Subcutaneous abdominal adipose tissue (tissue), 5 donors: ENCODE data around the gene KCNJ6.
"Not testable (repeated sequence)": the region's sequence is repeated elsewhere in the genome, so short reads cannot be mapped to it uniquely, and the experiment has no call there.

ENCODE experiments used
- H3K27ac ChIP-seq: one replicate; pipeline ENCODE4 v1.7.0; 2013; ENCODE audit warnings: low read depth, mild to moderate bottlenecking, inconsistent platforms, low read length, moderate library complexity
- H3K27me3 ChIP-seq, 5 donors: one replicate each; pipeline ENCODE4 v1.7.0; 2013; ENCODE audit warnings: low read length in 5 of 5, inconsistent platforms in 1 of 5; ENCODE audit not compliant: control insufficient read depth in 5 of 5, insufficient read depth in 4 of 5
- H3K36me3 ChIP-seq, 5 donors: one replicate each; pipeline ENCODE4 v1.7.0; 2013; ENCODE audit warnings: low read length in 5 of 5; ENCODE audit not compliant: control insufficient read depth in 5 of 5, insufficient read depth in 5 of 5
- H3K4me1 ChIP-seq, 5 donors: one replicate each; pipeline ENCODE4 v1.7.0; 2013; ENCODE audit warnings: low read length in 5 of 5, mild to moderate bottlenecking in 3 of 5, moderate library complexity in 1 of 5; ENCODE audit not compliant: control insufficient read depth in 5 of 5, insufficient read depth in 5 of 5
- H3K4me3 ChIP-seq, 5 donors: one replicate each; pipeline ENCODE4 v1.7.0; 2013; ENCODE audit warnings: low read length in 5 of 5, low read depth in 1 of 5
- H3K9ac ChIP-seq, 5 donors: one replicate each; pipeline ENCODE4 v1.7.0; 2013; ENCODE audit warnings: low read length in 5 of 5, mild to moderate bottlenecking in 4 of 5, moderate library complexity in 3 of 5
- H3K9me3 ChIP-seq, 5 donors: one replicate each; pipeline ENCODE4 v1.7.0; 2013; ENCODE audit warnings: low read length in 5 of 5; ENCODE audit not compliant: control insufficient read depth in 5 of 5
- donor health status: healthy.
- donor health status: healthy.
- donor health status: healthy.
- donor health status: healthy.
- donor health status: healthy.

KCNJ6 gene

DNA sequence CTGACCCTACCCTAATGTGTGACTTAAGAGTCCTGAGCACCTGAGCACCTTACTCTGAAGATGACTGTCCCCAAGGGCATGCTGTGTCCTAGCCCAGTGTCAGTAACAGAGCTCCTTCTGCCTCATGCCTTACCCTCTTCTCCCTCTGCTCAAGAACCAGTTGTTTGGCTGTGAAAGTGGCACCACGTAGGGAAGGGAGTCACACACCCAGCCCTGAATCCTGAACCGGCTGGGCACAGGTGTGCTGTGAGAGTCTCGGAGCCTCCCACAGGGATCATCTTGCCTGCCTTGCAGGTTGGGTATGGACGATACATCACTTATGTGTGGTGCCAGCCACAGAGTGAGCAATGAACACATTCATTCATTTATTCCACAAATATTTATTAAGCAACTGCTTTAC lies 329.1 kb downstream of the KCNJ6 start:
- no peak overlapping the region for H3K4me3 ChIP-seq
- H3K9ac ChIP-seq = no peak overlapping the region
- no peaks in the 10 kb centered on the region for H3K9me3 ChIP-seq
- H3K36me3 ChIP-seq = no peaks in the 10 kb centered on the region
- no peak overlapping the region for H3K27ac ChIP-seq
- peaks cover 0 to 4% (median 0%) of the 10 kb centered on the region in 5 donors for H3K27me3 ChIP-seq
- H3K4me1 ChIP-seq = peaks cover 0 to under 1% (median 0%) of the 10 kb centered on the region in 5 donors

DNA sequence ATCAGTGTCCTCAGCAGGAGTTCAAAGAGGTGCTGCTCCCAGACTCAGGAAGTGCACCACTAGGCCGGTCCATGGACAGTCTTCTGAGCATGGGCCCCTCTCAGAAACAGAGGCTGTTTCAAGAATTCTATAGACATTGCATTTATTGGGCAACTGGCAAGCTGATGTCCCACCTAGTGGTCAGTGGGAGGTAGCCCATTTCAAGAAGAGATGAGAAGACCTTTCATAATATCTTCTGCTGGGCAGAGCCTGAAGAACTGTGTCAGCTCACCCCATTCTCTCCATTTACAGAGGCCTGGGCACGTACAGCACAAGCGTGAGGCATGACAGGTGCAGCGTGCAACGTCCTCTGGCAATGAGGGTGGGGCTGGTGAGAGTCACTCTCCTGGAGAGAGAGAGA lies 333.7 kb downstream of the KCNJ6 start:
- H3K27ac ChIP-seq = no peak overlapping the region
- H3K4me1 ChIP-seq = peaks cover 0 to 10% (median 0%) of the 10 kb centered on the region in 5 donors
- peaks cover 6 to 17% (median 14%) of the 10 kb centered on the region in 5 donors for H3K9me3 ChIP-seq
- no peak overlapping the region for H3K4me3 ChIP-seq
- H3K27me3 ChIP-seq = peaks cover 0 to 4% (median 0%) of the 10 kb centered on the region in 5 donors
- no peaks in the 10 kb centered on the region for H3K36me3 ChIP-seq
- no peak overlapping the region for H3K9ac ChIP-seq

DNA sequence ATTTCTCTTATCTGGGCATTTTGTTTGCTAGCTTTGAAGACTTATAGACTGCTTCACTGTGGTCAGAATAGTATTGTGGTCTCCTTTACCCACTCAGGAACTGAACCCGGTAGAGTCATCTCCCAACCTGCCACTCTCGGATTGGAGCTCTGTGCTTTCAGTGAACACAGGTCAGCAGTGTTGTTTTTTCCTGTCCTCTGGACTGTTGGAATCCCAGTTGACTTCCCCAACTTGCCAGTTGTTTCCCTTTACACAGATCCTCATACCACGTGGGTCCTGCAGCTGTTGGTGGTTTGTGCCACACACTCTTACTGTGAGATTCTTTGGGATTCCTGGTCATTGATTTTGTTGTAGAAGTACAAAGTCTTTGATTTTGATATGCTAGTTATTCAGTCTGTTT lies 335.6 kb downstream of the KCNJ6 start:
- Histone ChIP-seq H3K9ac (no peak overlapping the region), H3K9me3 (peaks cover 6 to 17% (median 14%) of the 10 kb centered on the region in 5 donors), H3K27me3 (no peaks in the 10 kb centered on the region), H3K4me1 (peaks cover 0 to 10% (median 0%) of the 10 kb centered on the region in 5 donors), H3K4me3 (no peak overlapping the region), H3K36me3 (no peaks in the 10 kb centered on the region), H3K27ac (no peak overlapping the region)

DNA sequence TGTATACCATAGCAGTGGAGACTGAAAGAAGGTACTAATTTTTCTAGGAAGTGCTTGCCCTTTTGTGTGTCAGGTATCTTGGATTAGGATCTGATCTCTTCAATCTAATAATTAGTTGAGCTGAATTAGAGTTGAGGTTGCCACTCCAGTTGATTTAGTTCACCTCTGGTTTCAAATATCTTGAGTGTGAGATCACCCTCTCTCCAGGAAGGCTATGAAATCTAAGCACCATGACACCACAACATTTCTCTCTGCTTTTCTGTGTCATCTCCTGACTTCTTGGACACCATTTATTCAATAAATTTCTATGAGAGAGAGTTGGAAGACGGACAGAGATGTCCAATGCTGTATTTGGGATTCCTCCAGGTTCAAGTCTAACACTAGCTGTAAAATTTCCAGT lies 336.9 kb downstream of the KCNJ6 start:
- peaks cover 0 to 10% (median 0%) of the 10 kb centered on the region in 5 donors for H3K4me1 ChIP-seq
- no peak overlapping the region for H3K4me3 ChIP-seq
- H3K36me3 ChIP-seq = no peaks in the 10 kb centered on the region
- peaks cover 6 to 17% (median 14%) of the 10 kb centered on the region in 5 donors for H3K9me3 ChIP-seq
- H3K27me3 ChIP-seq = no peaks in the 10 kb centered on the region
- H3K27ac ChIP-seq = no peak overlapping the region
- H3K9ac ChIP-seq = no peak overlapping the region

DNA sequence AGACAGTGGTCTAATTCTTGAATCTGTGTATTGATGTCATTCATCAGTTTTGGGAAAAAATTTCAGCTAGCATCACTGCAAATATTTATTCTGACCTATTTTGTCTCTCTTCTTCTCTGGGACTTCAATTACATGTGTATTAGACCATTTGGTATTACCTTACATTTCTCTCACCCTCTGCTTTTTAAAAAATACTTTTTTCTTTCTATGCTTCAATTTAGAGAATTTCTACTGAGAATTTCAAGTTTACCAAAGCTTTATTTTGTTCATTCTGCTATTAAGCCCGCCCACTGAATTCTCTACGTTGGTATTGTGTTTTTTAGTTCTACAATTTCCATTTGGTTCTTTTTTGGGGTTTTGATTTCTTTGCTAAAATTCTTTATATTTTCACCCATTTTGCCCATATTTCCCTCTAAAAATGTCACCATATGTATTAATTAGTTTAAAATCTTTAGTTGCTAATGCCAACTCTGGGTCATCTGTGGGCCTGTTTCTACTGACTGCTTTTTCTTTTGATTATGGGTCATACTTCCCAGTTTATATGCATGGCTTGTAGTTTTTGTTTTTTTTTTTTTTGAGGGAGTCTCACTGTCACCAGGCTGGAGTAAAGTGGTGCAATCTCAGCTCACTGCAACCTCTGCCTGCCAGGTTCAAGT lies 337.7 kb downstream of the KCNJ6 start:
- Histone ChIP-seq H3K9ac (no peak overlapping the region), H3K27ac (no peak overlapping the region), H3K4me3 (no peak overlapping the region), H3K9me3 (peaks cover 6 to 17% (median 14%) of the 10 kb centered on the region in 5 donors), H3K4me1 (peaks cover 0 to 10% (median 0%) of the 10 kb centered on the region in 5 donors), H3K36me3 (no peaks in the 10 kb centered on the region), H3K27me3 (no peaks in the 10 kb centered on the region)

DNA sequence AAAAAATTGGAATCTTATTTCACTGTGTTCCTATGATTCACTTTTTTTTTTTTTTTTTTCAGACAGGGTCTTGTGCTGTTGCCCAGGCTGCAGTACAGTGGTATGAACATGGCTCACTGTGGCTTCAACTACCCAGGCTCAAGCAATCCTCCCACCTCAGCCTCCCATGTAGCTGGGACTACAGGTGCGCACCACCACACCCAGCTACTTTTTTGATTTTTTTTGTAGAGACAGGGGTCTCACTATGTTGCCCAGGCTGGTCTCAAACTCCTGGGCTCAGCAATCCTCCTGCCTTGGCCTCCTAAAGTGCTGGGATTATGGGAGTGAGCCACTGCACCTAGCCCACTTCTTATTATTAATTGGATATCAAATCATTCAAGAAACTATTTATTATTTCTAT lies 339.3 kb downstream of the KCNJ6 start:
- H3K27me3 ChIP-seq, H3K27ac ChIP-seq, H3K9ac ChIP-seq, H3K4me3 ChIP-seq, H3K36me3 ChIP-seq: not testable (repeated sequence)
- Histone ChIP-seq H3K4me1 (peaks cover 0 to 10% (median 0%) of the 10 kb centered on the region in 5 donors), H3K9me3 (peaks cover 6 to 17% (median 14%) of the 10 kb centered on the region in 5 donors)

DNA sequence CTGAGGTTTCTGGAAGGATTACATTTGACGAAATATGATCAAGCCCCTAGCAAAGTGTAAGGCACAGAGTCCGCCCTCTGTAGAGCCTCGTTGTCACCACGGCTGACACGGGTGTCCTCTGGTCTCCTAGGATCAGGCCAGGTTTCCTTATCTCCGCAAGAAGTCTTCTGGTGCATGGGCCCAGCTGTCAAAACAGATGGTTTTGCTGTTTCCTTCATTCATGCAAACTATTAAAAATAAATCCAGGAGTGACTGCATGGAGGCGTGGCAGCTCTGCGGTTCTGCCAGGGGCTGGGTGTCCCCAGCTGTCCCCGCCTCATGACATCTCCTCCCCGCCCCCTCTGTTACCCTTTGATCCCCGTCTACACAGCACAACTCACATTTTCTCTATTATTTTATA lies 340.7 kb downstream of the KCNJ6 start:
- Histone ChIP-seq H3K9me3 (peaks cover 6 to 17% (median 14%) of the 10 kb centered on the region in 5 donors), H3K9ac (no peak overlapping the region), H3K27me3 (no peaks in the 10 kb centered on the region)

DNA sequence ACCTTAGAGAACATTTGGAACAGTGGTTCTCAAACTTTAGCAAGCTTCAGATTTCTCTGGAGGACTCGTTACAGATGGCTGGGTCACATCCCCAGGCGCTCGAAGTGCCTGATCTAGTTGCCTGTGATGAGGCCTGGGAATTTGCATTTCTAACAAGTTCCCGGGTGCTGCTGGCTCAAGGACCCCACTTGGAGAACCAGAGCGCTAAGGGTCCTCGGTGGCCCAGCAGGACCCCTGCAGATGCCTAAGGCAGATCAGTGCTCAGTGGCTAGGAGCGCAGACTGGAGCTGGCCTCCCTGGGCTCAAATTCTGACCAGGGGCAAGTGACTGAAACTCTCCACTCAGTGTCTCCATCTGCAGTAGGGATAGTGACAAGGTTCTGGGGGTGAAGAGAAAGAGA lies 341.5 kb downstream of the KCNJ6 start:
- no peak overlapping the region for H3K27ac ChIP-seq
- no peaks in the 10 kb centered on the region for H3K4me1 ChIP-seq
- no peaks in the 10 kb centered on the region for H3K27me3 ChIP-seq
- no peaks in the 10 kb centered on the region for H3K36me3 ChIP-seq
- no peak overlapping the region for H3K4me3 ChIP-seq
- no peak overlapping the region for H3K9ac ChIP-seq
- H3K9me3 ChIP-seq = peaks cover 6 to 17% (median 14%) of the 10 kb centered on the region in 5 donors

More for the DNA sequence above, 340.7 kb downstream of the KCNJ6 start:
- Histone ChIP-seq H3K36me3 (no peaks in the 10 kb centered on the region), H3K4me3 (no peak overlapping the region), H3K4me1 (peaks cover 0 to 4% (median 0%) of the 10 kb centered on the region in 5 donors), H3K27ac (no peak overlapping the region)

DNA sequence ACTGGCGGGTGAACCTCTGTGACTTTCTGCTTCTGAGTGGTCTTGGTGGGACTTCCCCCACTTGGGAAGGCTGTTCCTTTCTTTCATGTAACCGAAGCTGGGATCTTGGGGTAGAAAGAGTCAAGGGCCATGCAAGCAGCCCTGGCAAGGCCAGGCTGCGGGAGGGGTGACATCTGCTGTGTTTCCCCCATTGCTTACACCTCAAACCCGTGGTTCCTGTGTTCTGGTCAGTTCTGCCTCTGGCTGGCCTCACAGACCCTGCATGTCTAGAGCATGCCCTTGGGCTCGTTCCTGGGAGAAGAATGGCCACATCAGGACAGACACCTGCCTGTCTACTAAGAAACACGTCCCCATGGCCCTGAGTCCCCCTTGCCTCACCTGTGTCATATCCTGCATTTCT lies 341.9 kb downstream of the KCNJ6 start:
- Histone ChIP-seq H3K9me3 (peaks cover 6 to 14% (median 12%) of the 10 kb centered on the region in 5 donors), H3K4me1 (no peaks in the 10 kb centered on the region), H3K27me3 (no peaks in the 10 kb centered on the region), H3K27ac (no peak overlapping the region), H3K9ac (no peak overlapping the region), H3K36me3 (no peaks in the 10 kb centered on the region), H3K4me3 (no peak overlapping the region)

DNA sequence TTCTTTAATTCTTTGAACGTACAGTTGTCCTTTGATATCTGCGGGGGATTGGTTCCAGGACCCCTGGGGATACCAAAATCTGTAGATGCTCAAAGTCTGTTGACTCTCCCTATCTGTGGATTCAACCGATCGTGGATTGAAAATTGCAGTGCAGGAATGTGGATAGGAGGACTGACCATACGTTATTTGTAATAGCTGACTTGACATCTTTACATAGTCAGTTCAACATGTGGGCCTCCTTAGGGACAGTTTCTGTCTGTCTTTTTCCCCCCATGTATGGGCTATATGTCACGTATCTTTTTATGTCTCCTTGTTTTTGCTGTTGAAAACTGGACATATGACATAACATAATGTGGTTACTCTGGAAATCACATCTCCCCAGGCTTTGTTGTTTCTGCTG lies 344.8 kb downstream of the KCNJ6 start:
- no peak overlapping the region for H3K27ac ChIP-seq
- H3K9ac ChIP-seq = no peak overlapping the region
- H3K4me3 ChIP-seq = no peak overlapping the region
- H3K27me3 ChIP-seq = no peaks in the 10 kb centered on the region
- no peaks in the 10 kb centered on the region for H3K36me3 ChIP-seq
- no peaks in the 10 kb centered on the region for H3K9me3 ChIP-seq
- no peaks in the 10 kb centered on the region for H3K4me1 ChIP-seq
